Chondrocyte (in vitro differentiated cells): ENCODE results near the gene FGF1. TPM values are rescaled to one million over a fixed set of nuclear protein-coding genes. Genes with fewer than 3 reads are reported as not detected.
A peak's percentile ranks its signal among the peaks of the same experiment; 100 is the strongest.

ENCODE experiments used
- DNase-seq: peaks from one replicate; pipeline ENCODE4 v3.0.0; 2021; ENCODE audit warnings: mixed read lengths, low spot score
- H3K27ac Mint-ChIP-seq: one replicate; pipeline ENCODE4 v1.8.0; 2021; ENCODE audit warnings: mild to moderate bottlenecking, moderate library complexity, mixed read lengths; ENCODE audit not compliant: unreplicated experiment
- H3K27me3 Mint-ChIP-seq: 2 replicates; pipeline ENCODE4 v1.8.0; 2021; ENCODE audit warnings: low read depth, mixed read lengths
- H3K36me3 Mint-ChIP-seq: 2 replicates; pipeline ENCODE4 v1.8.0; 2021; ENCODE audit warnings: low read depth, mixed read lengths
- H3K4me1 Mint-ChIP-seq: 2 replicates; pipeline ENCODE4 v1.8.0; 2021; ENCODE audit warnings: low read depth, mild to moderate bottlenecking, mixed read lengths
- H3K4me3 Mint-ChIP-seq: one replicate; pipeline ENCODE4 v1.8.0; 2021; ENCODE audit warnings: mild to moderate bottlenecking, moderate library complexity, mixed read lengths; ENCODE audit not compliant: unreplicated experiment
- H3K9me3 Mint-ChIP-seq: 2 replicates; pipeline ENCODE4 v1.8.0; 2021; ENCODE audit warnings: low read depth, mixed read lengths
- total RNA-seq: library from RNA; stranded (reverse); gene quantifications from 3 replicates; pipeline ENCODE4 v1.2.1, GENCODE V29; 2021
- TF ChIP-seq, protein P1 (sequence below): fragments of 200-600 bp; sonication (generic); IDR thresholded peaks from 2 replicates; pipeline ENCODE4 v1.5.0; 2021; ENCODE audit warnings: antibody characterized with exemption, mild to moderate bottlenecking, moderate library complexity

Gene FGF1
- total RNA-seq, 1 donor from 2014 or later: 6.9 TPM

DNA sequence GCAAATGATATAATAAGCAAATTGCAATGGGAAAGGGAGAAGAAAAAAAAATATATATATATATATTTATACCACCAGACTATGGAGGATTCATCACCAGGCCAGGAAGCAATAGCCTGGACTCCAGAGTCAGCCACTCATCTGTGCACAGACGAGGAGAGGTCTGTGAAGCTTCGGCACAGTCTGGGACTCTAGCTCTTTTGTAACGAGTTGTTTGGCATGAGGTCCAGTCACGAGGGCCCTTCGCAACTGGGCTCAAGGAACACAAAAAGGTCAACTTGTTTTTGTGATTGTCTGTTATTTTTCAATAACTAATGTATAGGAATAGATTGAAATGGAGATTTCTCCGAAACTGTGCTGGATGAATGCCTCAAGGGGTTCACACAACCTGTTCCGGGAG lies 14.7 kb upstream of the FGF1 start:
- H3K27me3 Mint-ChIP-seq: no peaks in the 10 kb centered on the region
- DNase-seq: no peak
- peaks cover 38% of the 10 kb centered on the region for H3K4me1 Mint-ChIP-seq
- no peak overlapping the region for H3K27ac Mint-ChIP-seq
- H3K4me3 Mint-ChIP-seq: no peak overlapping the region
- H3K9me3 Mint-ChIP-seq: no peaks in the 10 kb centered on the region
- H3K36me3 Mint-ChIP-seq: no peaks in the 10 kb centered on the region
- TF ChIP-seq, protein P1, sequence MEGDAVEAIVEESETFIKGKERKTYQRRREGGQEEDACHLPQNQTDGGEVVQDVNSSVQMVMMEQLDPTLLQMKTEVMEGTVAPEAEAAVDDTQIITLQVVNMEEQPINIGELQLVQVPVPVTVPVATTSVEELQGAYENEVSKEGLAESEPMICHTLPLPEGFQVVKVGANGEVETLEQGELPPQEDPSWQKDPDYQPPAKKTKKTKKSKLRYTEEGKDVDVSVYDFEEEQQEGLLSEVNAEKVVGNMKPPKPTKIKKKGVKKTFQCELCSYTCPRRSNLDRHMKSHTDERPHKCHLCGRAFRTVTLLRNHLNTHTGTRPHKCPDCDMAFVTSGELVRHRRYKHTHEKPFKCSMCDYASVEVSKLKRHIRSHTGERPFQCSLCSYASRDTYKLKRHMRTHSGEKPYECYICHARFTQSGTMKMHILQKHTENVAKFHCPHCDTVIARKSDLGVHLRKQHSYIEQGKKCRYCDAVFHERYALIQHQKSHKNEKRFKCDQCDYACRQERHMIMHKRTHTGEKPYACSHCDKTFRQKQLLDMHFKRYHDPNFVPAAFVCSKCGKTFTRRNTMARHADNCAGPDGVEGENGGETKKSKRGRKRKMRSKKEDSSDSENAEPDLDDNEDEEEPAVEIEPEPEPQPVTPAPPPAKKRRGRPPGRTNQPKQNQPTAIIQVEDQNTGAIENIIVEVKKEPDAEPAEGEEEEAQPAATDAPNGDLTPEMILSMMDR: no peak

DNA sequence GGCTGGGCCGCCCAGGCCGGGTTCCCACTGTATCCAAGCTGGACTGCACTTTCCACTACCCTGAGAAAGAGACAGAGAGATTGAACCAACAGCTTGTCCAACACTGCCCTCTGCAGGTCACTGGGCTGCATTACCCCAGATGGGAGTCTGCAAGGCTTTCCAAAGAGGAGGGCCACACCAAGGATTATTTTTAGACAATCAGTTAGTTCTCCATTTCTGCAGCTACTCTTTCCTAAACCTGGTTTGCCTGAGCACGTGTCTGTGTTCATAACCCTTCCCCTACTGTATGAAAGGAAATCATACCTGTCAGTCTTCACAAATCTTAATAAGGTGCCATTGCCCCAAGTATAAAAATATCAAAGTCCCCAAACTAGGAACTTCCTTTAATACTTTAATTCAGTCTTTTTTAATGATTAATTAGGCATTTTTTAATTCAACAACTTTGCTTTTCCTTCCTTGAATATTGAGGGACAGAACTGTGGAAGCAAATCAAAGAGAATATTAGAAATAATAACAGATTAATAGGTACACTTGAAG lies 13.4 kb upstream of the FGF1 start:
- Mint-ChIP-seq H3K4me1 (peaks cover 38% of the 10 kb centered on the region), H3K27me3 (no peaks in the 10 kb centered on the region), H3K36me3 (no peaks in the 10 kb centered on the region), H3K4me3 (no peak overlapping the region), H3K9me3 (no peaks in the 10 kb centered on the region), H3K27ac (peak overlapping the region; percentile 86)
- TF ChIP-seq, protein P1: peak; percentile 96
- no peak for DNase-seq

DNA sequence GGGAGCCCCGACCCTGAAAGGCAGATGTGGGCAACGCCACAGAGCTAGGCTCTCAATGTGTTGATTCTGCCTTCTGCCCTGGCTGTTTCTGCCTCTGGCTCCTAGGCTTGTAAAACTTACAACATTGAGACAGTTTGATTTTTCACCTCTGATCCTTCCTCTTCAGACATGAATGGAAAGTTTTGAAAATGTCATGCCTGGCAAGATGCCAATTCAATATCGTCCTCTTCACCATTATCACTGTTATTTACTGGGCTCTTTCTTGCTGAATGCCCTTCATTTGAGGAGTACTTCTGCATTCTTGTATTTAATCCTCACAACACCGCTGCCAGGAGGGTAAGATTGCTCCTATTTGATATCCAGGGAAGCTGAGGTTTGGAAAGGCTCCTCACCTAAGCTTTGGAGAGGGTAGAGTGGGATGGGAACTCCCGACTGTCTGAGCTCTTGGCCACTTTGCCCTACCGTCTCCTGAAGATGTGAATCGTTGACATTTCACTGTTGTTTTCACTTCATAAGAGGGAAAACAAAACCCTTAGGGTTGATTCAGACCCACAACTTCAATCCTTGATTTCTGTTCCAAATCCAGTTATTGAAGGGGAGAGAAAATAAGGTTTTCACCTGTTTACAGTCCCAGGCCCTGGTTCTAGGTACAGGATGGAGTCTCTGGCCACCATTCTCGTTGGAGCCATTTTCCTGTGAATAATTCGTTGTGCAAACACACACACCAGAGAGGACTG lies 12.7 kb upstream of the FGF1 start:
- H3K4me3 Mint-ChIP-seq: no peak overlapping the region
- H3K36me3 Mint-ChIP-seq: no peaks in the 10 kb centered on the region
- H3K27me3 Mint-ChIP-seq: no peaks in the 10 kb centered on the region
- peak overlapping the region; percentile 86 for H3K27ac Mint-ChIP-seq
- no peaks in the 10 kb centered on the region for H3K9me3 Mint-ChIP-seq
- peaks cover 38% of the 10 kb centered on the region for H3K4me1 Mint-ChIP-seq
- TF ChIP-seq, protein P1: no peak
- no peak for DNase-seq

DNA sequence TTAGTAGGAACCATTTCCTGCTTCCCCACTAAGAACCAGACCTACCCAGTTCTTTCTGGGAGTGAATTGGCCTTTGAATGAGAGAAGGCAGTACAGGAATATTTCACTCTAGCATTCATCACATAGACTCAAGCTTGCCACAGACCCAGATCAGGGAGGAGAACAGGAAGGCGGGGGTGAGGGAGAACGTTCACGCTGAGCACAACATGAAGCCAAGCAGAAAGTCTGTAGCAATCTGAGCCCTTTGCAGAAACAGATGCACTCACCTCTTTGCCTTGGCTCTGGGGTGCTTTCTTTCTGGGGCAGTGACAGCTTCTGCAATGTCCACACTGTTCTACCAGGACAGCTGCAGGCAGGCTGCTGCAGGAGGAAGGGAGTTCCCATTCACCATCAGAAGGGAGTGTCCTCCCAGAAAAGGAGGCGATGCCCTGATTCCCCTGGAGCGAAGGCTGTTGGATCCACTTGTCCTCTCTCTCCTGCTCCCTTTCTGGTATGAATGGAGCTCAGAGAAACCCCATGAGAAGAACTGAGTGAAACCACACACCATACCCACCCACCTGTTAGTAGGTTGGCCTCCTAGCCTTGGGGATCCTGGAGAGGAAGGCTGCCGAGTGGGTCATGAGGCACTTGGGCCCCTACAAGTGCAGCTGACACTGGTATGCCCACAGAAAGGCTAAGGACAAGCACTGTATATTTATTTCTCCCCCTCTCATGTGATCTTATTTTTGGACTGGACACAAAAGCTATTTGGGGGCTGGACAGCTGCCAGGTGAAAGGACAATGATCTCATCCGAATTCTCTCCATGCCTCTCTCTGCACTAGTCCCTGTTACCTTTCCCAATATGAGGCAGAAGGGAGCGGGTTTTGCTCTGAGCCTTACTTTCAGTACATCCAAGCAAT lies 11.7 kb upstream of the FGF1 start:
- H3K27me3 Mint-ChIP-seq: no peaks in the 10 kb centered on the region
- peak overlapping the region; percentile 86 for H3K27ac Mint-ChIP-seq
- no peak for DNase-seq
- TF ChIP-seq, protein P1: no peak
- no peaks in the 10 kb centered on the region for H3K36me3 Mint-ChIP-seq
- no peaks in the 10 kb centered on the region for H3K9me3 Mint-ChIP-seq
- peaks cover 38% of the 10 kb centered on the region for H3K4me1 Mint-ChIP-seq
- H3K4me3 Mint-ChIP-seq: peak overlapping the region; percentile 48

DNA sequence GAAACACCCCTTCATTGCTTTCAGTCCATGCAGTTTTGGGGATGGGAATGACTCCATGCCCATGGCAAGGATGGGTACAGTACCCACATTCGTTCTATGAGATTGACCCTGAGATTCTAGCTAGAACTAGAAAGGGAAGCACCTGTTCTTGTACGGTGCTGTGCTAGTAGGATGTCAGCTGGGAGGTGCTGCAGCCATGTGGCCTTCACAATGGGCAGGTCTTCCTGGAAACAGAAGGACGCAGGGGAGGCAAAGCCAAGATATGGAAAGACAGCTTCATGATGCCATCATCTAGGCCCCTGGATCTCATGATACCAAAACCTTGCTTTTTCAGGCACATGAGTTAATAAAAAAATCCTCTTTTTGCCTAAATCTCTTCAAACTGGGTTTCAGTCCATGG lies 10.5 kb upstream of the FGF1 start:
- peaks cover 38% of the 10 kb centered on the region for H3K4me1 Mint-ChIP-seq
- TF ChIP-seq, protein P1: no peak
- DNase-seq: no peak
- H3K27ac Mint-ChIP-seq: no peak overlapping the region
- no peaks in the 10 kb centered on the region for H3K36me3 Mint-ChIP-seq
- H3K27me3 Mint-ChIP-seq: no peaks in the 10 kb centered on the region
- no peak overlapping the region for H3K4me3 Mint-ChIP-seq
- no peaks in the 10 kb centered on the region for H3K9me3 Mint-ChIP-seq
